IPS DF 6.9 (cell line): ENCODE results near the gene NAA20.

Experiments
- DNase-seq: peaks from one replicate; pipeline ENCODE4 v3.0.0-alpha.2; 2013; ENCODE audit warnings: low read depth, low spot score
- H3K27ac ChIP-seq: one replicate; pipeline ENCODE4 v1.5.1; 2013; ENCODE audit warnings: low read length, control low read depth
- H3K27me3 ChIP-seq: 2 replicates; pipeline ENCODE4 v1.6.1; 2013; ENCODE audit warnings: mild to moderate bottlenecking, low read length; ENCODE audit not compliant: control insufficient read depth, insufficient read depth
- H3K36me3 ChIP-seq: 2 replicates; pipeline ENCODE4 v1.6.1; 2013; ENCODE audit warnings: low read length; ENCODE audit not compliant: control insufficient read depth, insufficient read depth
- H3K4me1 ChIP-seq: 2 replicates; pipeline ENCODE4 v1.6.1; 2013; ENCODE audit warnings: low read length; ENCODE audit not compliant: control insufficient read depth, insufficient read depth
- H3K4me3 ChIP-seq: 2 replicates; pipeline ENCODE4 v1.5.1; 2013; ENCODE audit warnings: mild to moderate bottlenecking, low read length
- H3K9me3 ChIP-seq: 2 replicates; pipeline ENCODE4 v1.6.1; 2013; ENCODE audit warnings: low read length, inconsistent platforms; ENCODE audit not compliant: control insufficient read depth, insufficient read depth
- WGBS: extraction: QIAGEN DNeasy Blood & Tissue Kit; methylation state at CpG from one replicate; pipeline ENCODE4 v1.1.7; 2013; ENCODE audit warnings: mixed read lengths, missing lambda C conversion rate; ENCODE audit not compliant: insufficient read length, insufficient coverage; 5-methylcytosine and 5-hydroxymethylcytosine counted together

Gene NAA20

GRCh38 chr20:20038586-20038985, 21.4 kb downstream of the NAA20 start:
- H3K27ac ChIP-seq = no peak overlapping the region

GRCh38 chr20:20039752-20040387, 22.7 kb downstream of the NAA20 start:
- H3K9me3 ChIP-seq = no peaks in the 10 kb centered on the region
- no peak overlapping the region for H3K27ac ChIP-seq
- H3K4me3 ChIP-seq = no peak overlapping the region
- WGBS = no CpG with 5 or more reads among the region's 6 CpGs
- H3K36me3 ChIP-seq = peaks cover 23% of the 10 kb centered on the region; the same call in 1 of the 2 replicates
- no peaks in the 10 kb centered on the region for H3K27me3 ChIP-seq
- no peaks in the 10 kb centered on the region for H3K4me1 ChIP-seq
- DNase-seq = no peak

More at GRCh38 chr20:20038586-20038985, 21.4 kb downstream of the NAA20 start:
- H3K9me3 ChIP-seq = no peaks in the 10 kb centered on the region
- peaks cover 20% of the 10 kb centered on the region; the same call in 1 of the 2 replicates for H3K36me3 ChIP-seq
- H3K27me3 ChIP-seq = no peaks in the 10 kb centered on the region
- no peak for DNase-seq
- H3K4me1 ChIP-seq = no peaks in the 10 kb centered on the region
- no peak overlapping the region; the same call in 1 of the 2 replicates for H3K4me3 ChIP-seq
- no CpG with 5 or more reads among the region's 6 CpGs for WGBS

- Histone ChIP-seq H3K27ac (no peak overlapping the region), H3K36me3 (peaks cover 4% of the 10 kb centered on the region; the same call in 1 of the 2 replicates), H3K27me3 (no peaks in the 10 kb centered on the region), H3K9me3 (peaks cover 1% of the 10 kb centered on the region; the same call in 1 of the 2 replicates), H3K4me1 (no peaks in the 10 kb centered on the region), H3K4me3 (peak overlapping the region; percentile 63; the same call in 1 of the 2 replicates)
- no peak for DNase-seq
- WGBS = no CpG with 5 or more reads among the region's 13 CpGs
These were observed 34.6 kb downstream of the NAA20 start for GRCh38 chr20:20051767-20052073.

- Histone ChIP-seq H3K36me3 (peaks cover 4% of the 10 kb centered on the region; the same call in 1 of the 2 replicates), H3K27me3 (no peaks in the 10 kb centered on the region), H3K4me1 (no peaks in the 10 kb centered on the region), H3K27ac (no peak within 1 kb of the TSS), H3K4me3 (peak within 1 kb of the TSS; percentile 63; the same call in 1 of the 2 replicates), H3K9me3 (peaks cover 1% of the 10 kb centered on the region; the same call in 1 of the 2 replicates)
- peak; percentile 93 for DNase-seq
- WGBS = no CpG with 5 or more reads among the region's 67 CpGs
These were observed 35.2 kb downstream of the NAA20 start, which contains the start of the genes CFAP61 and CRNKL1 for GRCh38 chr20:20052074-20052970. CFAP61 (plus strand) TSS chr20:20052532; CDS start chr20:20056654, 4,122 bp downstream. CRNKL1 (minus strand) TSS chr20:20052466; CDS start chr20:20052342, 124 bp downstream.

GRCh38 chr20:20060234-20060998, 43.3 kb downstream of the NAA20 start:
- Histone ChIP-seq H3K27ac (no peak overlapping the region), H3K4me1 (peaks cover 2% of the 10 kb centered on the region; the same call in 1 of the 2 replicates), H3K27me3 (no peaks in the 10 kb centered on the region), H3K4me3 (no peak overlapping the region), H3K36me3 (no peaks in the 10 kb centered on the region), H3K9me3 (no peaks in the 10 kb centered on the region)
- WGBS = no CpG with 5 or more reads among the region's 6 CpGs
- DNase-seq = no peak

- no peaks in the 10 kb centered on the region for H3K27me3 ChIP-seq
- no peaks in the 10 kb centered on the region for H3K9me3 ChIP-seq
- WGBS = no CpG with 5 or more reads among the region's 12 CpGs
- no peaks in the 10 kb centered on the region for H3K36me3 ChIP-seq
- H3K4me3 ChIP-seq = no peak overlapping the region
- peaks cover 2% of the 10 kb centered on the region; the same call in 1 of the 2 replicates for H3K4me1 ChIP-seq
- no peak overlapping the region for H3K27ac ChIP-seq
- DNase-seq = no peak
These were observed 47.0 kb downstream of the NAA20 start for GRCh38 chr20:20063941-20064702.

- no peak overlapping the region for H3K27ac ChIP-seq
- no peaks in the 10 kb centered on the region for H3K27me3 ChIP-seq
- WGBS = no CpG with 5 or more reads among the region's 1 CpG
- peaks cover 2% of the 10 kb centered on the region; the same call in 1 of the 2 replicates for H3K4me1 ChIP-seq
- no peak for DNase-seq
- H3K4me3 ChIP-seq = no peak overlapping the region
- H3K36me3 ChIP-seq = no peaks in the 10 kb centered on the region
- H3K9me3 ChIP-seq = no peaks in the 10 kb centered on the region
These were observed 48.2 kb downstream of the NAA20 start for GRCh38 chr20:20065361-20065760.

GRCh38 chr20:20070871-20071726, 53.9 kb downstream of the NAA20 start:
- H3K4me1 ChIP-seq = no peaks in the 10 kb centered on the region
- H3K27me3 ChIP-seq = no peaks in the 10 kb centered on the region
- H3K4me3 ChIP-seq = no peak overlapping the region
- H3K27ac ChIP-seq = no peak overlapping the region
- no peaks in the 10 kb centered on the region for H3K36me3 ChIP-seq
- H3K9me3 ChIP-seq = no peaks in the 10 kb centered on the region
- no CpG with 5 or more reads among the region's 10 CpGs for WGBS
- DNase-seq = no peak

- Histone ChIP-seq H3K27me3 (no peaks in the 10 kb centered on the region), H3K36me3 (no peaks in the 10 kb centered on the region), H3K4me3 (no peak overlapping the region), H3K9me3 (no peaks in the 10 kb centered on the region), H3K4me1 (peaks cover 1% of the 10 kb centered on the region; the same call in 1 of the 2 replicates), H3K27ac (no peak overlapping the region)
- WGBS = no CpG with 5 or more reads among the region's 15 CpGs
- DNase-seq = no peak
These were observed 56.7 kb downstream of the NAA20 start for GRCh38 chr20:20073801-20074371.
